ENCODE results near the gene GLRA3. TPM values are rescaled to one million over a fixed set of nuclear protein-coding genes. Genes with fewer than 3 reads are reported as not detected.

GLRA3 gene
- total RNA-seq, 1 donor from 2014 or later: not detected

- H3K27me3 ChIP-seq: no peaks in the 10 kb centered on the region
- no peaks in the 10 kb centered on the region for H3K36me3 ChIP-seq
- intact Hi-C loops (cut with DNase I): no loop called here
- H3K4me1 ChIP-seq: no peaks in the 10 kb centered on the region
- no peak overlapping the region for H3K4me3 ChIP-seq
- no peak overlapping the region for H3K27ac ChIP-seq
- TF ChIP-seq, protein P1, sequence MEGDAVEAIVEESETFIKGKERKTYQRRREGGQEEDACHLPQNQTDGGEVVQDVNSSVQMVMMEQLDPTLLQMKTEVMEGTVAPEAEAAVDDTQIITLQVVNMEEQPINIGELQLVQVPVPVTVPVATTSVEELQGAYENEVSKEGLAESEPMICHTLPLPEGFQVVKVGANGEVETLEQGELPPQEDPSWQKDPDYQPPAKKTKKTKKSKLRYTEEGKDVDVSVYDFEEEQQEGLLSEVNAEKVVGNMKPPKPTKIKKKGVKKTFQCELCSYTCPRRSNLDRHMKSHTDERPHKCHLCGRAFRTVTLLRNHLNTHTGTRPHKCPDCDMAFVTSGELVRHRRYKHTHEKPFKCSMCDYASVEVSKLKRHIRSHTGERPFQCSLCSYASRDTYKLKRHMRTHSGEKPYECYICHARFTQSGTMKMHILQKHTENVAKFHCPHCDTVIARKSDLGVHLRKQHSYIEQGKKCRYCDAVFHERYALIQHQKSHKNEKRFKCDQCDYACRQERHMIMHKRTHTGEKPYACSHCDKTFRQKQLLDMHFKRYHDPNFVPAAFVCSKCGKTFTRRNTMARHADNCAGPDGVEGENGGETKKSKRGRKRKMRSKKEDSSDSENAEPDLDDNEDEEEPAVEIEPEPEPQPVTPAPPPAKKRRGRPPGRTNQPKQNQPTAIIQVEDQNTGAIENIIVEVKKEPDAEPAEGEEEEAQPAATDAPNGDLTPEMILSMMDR (IDR thresholded peaks at IDR 0.05): no peak
- no peaks in the 10 kb centered on the region for H3K9me3 ChIP-seq
- no peak for DNase-seq
- no peak for ATAC-seq
Observed at GRCh38 chr4:174713181-174713580, 115.9 kb downstream of the GLRA3 start.

GRCh38 chr4:174709526-174709925 is 119.5 kb downstream of the GLRA3 start:
- H3K9me3 ChIP-seq: no peaks in the 10 kb centered on the region
- H3K27me3 ChIP-seq: no peaks in the 10 kb centered on the region
- intact Hi-C loops (cut with DNase I): no loop called here
- ATAC-seq (no peak), DNase-seq (no peak)
- H3K4me3 ChIP-seq: no peak overlapping the region
- H3K4me1 ChIP-seq: no peaks in the 10 kb centered on the region
- no peak overlapping the region for H3K27ac ChIP-seq
- H3K36me3 ChIP-seq: no peaks in the 10 kb centered on the region
- TF ChIP-seq, protein P1 (IDR thresholded peaks at IDR 0.05): no peak

GRCh38 chr4:174708381-174708780 is 120.7 kb downstream of the GLRA3 start:
- H3K36me3 ChIP-seq: no peaks in the 10 kb centered on the region
- intact Hi-C loops (cut with DNase I): no loop called here
- H3K4me3 ChIP-seq: no peak overlapping the region
- H3K4me1 ChIP-seq: no peaks in the 10 kb centered on the region
- no peaks in the 10 kb centered on the region for H3K27me3 ChIP-seq
- no peak overlapping the region for H3K27ac ChIP-seq
- H3K9me3 ChIP-seq: no peaks in the 10 kb centered on the region
- ATAC-seq (no peak), DNase-seq (no peak)
- TF ChIP-seq, protein P1 (IDR thresholded peaks at IDR 0.05): no peak

DNA sequence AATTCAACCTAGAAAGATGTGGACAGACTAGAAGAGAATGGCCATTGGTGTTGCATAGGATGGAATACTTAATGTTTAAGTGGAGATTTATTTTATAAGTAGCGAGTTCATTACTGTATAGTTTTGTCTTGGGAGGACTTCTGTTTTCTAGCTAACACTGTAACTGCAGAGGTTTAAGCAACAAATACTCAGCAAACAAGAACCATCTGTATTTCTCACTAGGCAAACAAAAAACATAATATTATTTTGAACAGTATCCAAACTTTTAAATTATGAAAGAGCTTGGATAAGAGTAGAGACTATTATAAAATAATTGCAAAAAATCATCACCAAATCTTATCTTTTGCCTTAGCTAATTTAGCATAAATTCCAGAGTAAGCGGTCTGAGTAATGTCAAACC is 121.1 kb downstream of the GLRA3 start:
- no peak for ATAC-seq

GRCh38 chr4:174707051-174707676 is 121.9 kb downstream of the GLRA3 start:
- H3K27me3 ChIP-seq: no peaks in the 10 kb centered on the region
- no peak overlapping the region for H3K4me3 ChIP-seq
- no peaks in the 10 kb centered on the region for H3K36me3 ChIP-seq
- TF ChIP-seq, protein P1 (IDR thresholded peaks at IDR 0.05): no peak
- DNase-seq: no peak
- H3K9me3 ChIP-seq: no peaks in the 10 kb centered on the region
- H3K27ac ChIP-seq: no peak overlapping the region
- intact Hi-C loops (cut with DNase I): no loop called here
- ATAC-seq: no peak
- no peaks in the 10 kb centered on the region for H3K4me1 ChIP-seq

More for the DNA sequence above, 121.1 kb downstream of the GLRA3 start:
- Histone ChIP-seq H3K4me3 (no peak overlapping the region), H3K36me3 (no peaks in the 10 kb centered on the region), H3K27ac (no peak overlapping the region), H3K27me3 (no peaks in the 10 kb centered on the region), H3K4me1 (no peaks in the 10 kb centered on the region), H3K9me3 (no peaks in the 10 kb centered on the region)
- DNase-seq: no peak
- TF ChIP-seq, protein P1 (IDR thresholded peaks at IDR 0.05): no peak
- intact Hi-C loops (cut with DNase I): no loop called here
